ENCODE data around the gene RNF103.
"Not testable (repeated sequence)": the region's sequence is repeated elsewhere in the genome, so short reads cannot be mapped to it uniquely, and the experiment has no call there.

The RNF103 gene

GRCh38 chr2:86622519-86623042, 1.1 kb downstream of the RNF103 start:
- peak; percentile 9 for DNase-seq

- DNase-seq, result no peak
These were observed 2.3 kb downstream of the RNF103 start for GRCh38 chr2:86621280-86621943.

DNA sequence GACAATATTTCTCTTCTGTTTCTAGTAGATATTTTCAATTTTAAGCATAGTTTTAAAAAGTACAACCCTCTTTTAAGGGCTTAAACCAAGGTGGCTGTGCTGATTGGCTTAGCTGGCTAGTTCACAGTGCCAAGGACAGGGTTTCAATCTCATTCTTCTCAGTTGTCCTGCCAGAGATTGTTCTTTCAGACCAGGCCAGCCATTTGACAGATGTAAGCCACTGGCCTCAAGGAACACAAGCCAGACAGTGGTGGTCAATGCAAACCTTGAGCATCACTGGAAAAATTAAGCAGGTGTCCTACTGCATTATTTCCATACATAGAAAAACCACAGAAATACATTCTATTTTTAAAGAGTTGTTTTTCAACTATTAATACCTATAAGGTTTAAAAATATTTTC, 5.9 kb downstream of the RNF103 start:
- no peak for DNase-seq

DNA sequence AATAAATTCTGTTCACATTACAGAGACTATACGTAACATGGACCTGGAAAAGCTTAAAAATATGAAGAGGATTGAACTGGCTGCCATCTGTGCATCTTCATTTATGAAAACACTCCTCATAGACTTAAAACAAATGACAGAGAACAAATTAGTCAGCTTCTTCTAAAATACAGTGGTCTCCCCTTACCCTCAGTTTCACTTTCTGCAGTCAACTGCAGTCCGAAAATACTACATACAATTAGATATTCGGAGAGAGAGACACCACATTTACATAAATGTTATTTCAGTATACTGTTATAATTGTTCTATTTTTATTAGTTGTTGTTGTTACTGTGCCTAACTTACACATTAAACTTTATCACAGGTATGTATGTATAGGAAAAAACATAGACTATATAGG, 6.5 kb downstream of the RNF103 start:
- no peak for DNase-seq

DNA sequence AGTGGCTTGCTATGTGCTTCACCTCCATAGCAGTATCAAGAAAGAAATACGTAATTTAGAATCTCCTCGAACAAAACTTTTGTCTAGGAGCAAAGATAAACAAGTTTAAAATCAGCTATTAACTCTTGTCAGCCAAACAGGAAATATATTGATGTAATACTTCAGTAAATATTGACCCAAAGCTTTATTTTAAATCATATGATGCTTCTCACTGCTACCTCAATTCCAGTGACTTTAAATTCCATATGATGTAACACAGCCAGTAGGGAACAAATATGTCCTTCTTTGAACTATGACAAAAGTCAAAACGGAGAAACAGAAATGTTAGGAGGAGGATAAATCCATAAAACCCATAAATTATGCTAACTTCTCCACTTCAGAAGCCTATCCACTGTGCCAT, 7.2 kb downstream of the RNF103 start:
- DNase-seq, result no peak

DNA sequence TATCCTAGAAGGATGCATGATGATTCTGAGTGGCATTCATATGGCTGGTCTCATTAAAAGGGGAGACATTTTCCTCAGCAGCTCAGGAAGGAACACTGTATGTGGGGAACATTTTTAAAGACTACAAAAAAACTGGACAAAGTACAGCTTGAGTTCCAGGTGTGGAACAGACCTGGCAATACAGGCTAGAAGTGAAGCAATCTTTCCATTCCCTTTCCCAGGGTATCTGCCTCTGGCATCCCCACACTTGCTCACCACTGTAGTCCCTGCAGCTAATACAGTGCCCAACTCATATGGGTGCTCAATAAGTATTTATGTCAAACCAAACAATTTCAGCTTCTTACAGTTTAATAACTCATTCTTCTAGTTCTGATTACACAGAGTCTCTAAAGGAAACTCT, 8.1 kb downstream of the RNF103 start:
- no peak for DNase-seq

DNA sequence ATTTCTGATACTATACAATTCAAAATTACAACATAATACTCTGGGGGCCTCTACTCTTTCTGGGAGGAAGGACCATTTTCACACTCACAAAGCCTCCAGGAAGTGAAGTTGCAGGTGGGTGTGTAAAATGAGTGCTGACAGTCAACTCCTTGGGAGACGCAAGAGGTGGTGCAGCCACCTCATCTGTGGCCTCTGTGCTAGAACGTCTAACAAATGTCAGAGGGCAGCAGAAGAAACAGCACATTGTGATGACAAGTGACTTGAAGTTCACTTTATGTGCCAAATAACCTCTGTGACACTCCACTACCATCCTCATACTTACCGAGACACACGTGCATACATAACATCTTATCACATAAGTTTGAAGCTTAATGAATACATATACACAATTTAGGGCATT, 10.2 kb downstream of the RNF103 start:
- DNase-seq, result no peak

GRCh38 chr2:86610871-86611270, 12.8 kb downstream of the RNF103 start:
- DNase-seq, result no peak

DNA sequence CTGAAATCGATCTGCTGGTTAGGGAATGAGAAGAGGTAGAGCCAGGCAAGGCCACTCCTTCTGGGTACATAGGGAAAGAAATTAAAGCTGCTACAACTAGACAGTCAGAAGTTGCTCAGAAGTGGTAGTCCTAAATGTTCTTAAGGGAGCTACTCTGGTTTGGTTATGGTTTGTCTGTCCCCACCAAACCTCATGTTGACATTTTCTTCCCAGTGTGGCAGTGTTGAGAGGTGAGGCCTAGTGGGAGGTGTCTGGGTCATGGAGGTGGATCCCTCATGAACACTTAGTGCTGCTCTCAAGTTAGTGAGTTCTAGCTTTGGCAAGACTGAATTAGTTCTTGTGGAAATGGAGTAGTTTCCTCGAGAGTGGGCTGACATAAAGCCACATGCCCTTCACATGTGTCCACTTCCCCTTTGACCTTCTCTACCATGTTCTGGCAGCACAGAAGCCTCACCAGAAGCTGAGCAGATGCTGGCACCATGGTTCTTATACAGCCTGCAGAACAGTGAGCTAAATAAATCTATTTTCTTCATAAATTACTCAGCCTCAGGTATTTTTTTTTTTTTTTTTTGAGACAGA, 14.7 kb downstream of the RNF103 start:
- no peak for DNase-seq

- no peak for DNase-seq
These were observed 19.8 kb downstream of the RNF103 start for GRCh38 chr2:86603905-86604304.

DNA sequence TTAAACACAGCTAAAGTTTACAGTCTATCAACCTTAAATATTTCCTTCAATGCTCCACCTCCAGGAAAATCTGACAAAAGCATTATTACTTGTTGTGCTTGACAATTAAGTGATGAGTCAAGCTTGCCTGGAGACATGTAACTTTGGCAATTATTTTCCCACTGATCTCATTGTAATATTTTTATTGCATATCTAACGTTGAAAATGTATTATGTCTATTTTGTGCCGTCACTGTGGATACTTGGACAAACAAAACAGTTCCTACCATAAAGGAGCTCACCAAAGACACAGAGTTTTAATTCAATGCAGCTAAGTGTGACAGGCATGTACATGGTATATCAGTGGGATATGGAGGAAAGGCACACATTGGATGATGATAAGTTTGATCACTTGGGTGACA, 24.7 kb downstream of the RNF103 start:
- DNase-seq, result no peak

- no peak for DNase-seq
These were observed 27.5 kb downstream of the RNF103 start for GRCh38 chr2:86596118-86596517.

DNA sequence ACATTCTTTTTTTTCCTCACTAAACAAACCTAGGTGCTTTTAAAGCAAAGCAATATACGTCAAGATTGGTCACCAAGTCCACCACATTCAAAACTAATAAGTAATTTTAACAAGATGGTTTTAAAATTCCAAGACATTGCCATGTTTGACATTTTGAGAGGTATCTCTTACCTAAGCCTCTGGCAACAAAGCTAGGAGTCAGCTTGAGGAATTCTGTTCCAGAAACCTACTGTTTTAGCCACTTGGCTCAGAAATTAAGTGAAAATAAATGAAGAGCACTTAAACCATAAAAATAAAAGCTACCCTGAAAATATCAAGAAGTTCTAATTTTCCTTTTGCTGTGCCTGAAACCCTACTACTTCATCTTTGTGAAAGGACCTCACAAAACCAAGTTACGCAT, 30.4 kb downstream of the RNF103 start:
- no peak for DNase-seq

GRCh38 chr2:86592547-86593230, 31.0 kb downstream of the RNF103 start:
- DNase-seq, result no peak

- not testable (repeated sequence) for DNase-seq
These were observed 34.0 kb downstream of the RNF103 start for GRCh38 chr2:86589701-86590100.

- no peak for DNase-seq
These were observed 39.3 kb downstream of the RNF103 start for GRCh38 chr2:86584151-86584913.

- DNase-seq, result no peak
These were observed 43.1 kb downstream of the RNF103 start for GRCh38 chr2:86580560-86580959.

DNA sequence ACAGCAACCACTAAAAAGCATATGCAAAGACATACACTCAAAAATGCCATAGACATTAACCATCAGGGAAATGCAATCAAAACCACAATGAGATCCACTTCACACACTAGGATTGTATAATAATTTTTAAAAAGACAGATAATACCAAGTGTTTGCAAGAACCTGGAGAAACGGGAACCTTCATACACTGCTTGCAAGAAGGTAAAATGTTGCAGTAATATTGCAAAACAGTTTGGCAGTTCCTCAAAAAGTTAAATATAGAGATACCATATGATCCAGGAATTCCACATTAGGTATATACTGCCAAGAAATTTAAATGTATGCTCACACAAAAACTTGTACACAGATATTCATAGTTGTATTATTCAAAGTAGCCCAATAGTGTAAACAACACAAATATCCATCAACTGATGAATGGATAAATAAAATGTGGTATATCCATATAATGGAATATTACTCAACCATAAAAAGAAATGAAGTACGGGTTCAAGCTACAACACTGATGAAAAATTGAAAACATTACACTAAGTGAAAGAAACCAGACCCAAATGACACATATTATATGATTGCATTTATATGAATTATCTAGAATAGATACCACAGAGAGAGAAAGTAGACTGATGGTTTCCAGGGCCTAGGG, 45.7 kb downstream of the RNF103 start:
- DNase-seq, result no peak

GRCh38 chr2:86570059-86570458, 53.6 kb downstream of the RNF103 start:
- no peak for DNase-seq

DNA sequence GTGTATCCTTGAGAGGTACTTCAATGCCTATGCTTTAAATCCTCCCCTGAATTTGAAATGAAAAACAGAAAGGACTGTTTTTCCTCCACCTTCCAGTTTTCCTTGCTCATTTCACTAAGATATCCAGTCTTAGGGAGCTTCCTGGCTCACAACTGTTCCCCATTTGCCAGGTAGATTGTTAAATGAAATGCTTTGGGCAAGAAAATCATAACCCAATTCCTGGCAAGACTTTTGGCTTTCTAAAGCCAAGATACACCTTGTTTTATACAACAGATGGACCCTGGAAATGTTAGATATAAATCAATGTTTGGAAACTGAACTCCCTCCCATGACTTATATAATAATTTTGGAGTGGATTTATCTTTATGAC, 56.9 kb downstream of the RNF103 start:
- no peak for DNase-seq

GRCh38 chr2:86566158-86566820, 57.4 kb downstream of the RNF103 start:
- DNase-seq, result no peak

DNA sequence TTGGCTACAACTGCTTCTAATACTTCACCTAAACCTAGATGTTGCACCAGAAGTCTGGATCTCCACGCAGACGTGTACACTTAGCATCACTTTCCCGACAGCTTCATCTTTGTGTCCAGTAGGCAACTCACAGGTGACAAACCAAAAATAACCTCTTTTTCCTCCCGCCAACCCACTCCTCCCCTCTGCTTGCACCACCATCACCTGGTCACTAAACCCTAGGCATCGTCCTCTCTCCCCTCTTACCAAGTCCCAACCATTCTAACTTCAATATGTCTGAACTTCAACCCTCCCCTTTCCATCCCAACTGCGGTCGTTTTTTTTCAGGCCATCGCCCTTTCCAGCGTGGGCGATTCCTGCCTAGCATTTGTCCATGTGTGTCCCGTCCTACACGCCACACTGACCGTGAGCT, 60.0 kb downstream of the RNF103 start:
- DNase-seq, result no peak
